Natural killer cell treated with Interleukin-12 subunit alpha and Interleukin-12 subunit beta and Interleukin-15 and Interleukin-18, amount 100 ng/mL, for 72 hours (primary cell): ENCODE data around the gene FBXL4. TPM values are rescaled to one million over a fixed set of nuclear protein-coding genes. Genes with fewer than 3 reads are reported as not detected.

Experiments
- ATAC-seq, 2 donors: fragments of 150-1000 bp; cut with Tn5 transposase in 1 of 2; sonication (Bioruptor Pico), chemical (Tn5 transposase) in 1 of 2; 2 replicates each; pipeline ENCODE4 v1.10.0; 2021
- DNase-seq: peaks from one replicate; pipeline ENCODE4 v3.0.0; 2022; ENCODE audit warnings: low spot score
- H3K27ac Mint-ChIP-seq, 2 donors: 1 replicate in 1 of 2; 2 replicates in 1 of 2; pipeline ENCODE4 v1.8.0; 2022; ENCODE audit warnings: mixed read lengths in 2 of 2, mild to moderate bottlenecking in 1 of 2, moderate library complexity in 1 of 2
- H3K27me3 Mint-ChIP-seq, 2 donors: 1 replicate in 1 of 2; 2 replicates in 1 of 2; pipeline ENCODE4 v1.8.0; 2022; ENCODE audit warnings: mixed read lengths in 2 of 2
- H3K36me3 Mint-ChIP-seq: one replicate; pipeline ENCODE4 v1.8.0; 2022; ENCODE audit warnings: mixed read lengths
- H3K4me1 Mint-ChIP-seq, 2 donors: 1 replicate in 1 of 2; 2 replicates in 1 of 2; pipeline ENCODE4 v1.8.0; 2022; ENCODE audit warnings: low read depth in 2 of 2, mixed read lengths in 2 of 2, mild to moderate bottlenecking in 1 of 2
- H3K4me3 Mint-ChIP-seq: one replicate; pipeline ENCODE4 v1.8.0; 2022; ENCODE audit warnings: mixed read lengths
- H3K9me3 Mint-ChIP-seq: 2 replicates; pipeline ENCODE4 v1.8.0; 2022; ENCODE audit warnings: mixed read lengths
- total RNA-seq, 2 donors: library from RNA; stranded (reverse); gene quantifications; one replicate each; pipeline ENCODE4 v1.2.3, GENCODE V29; 2022

FBXL4 gene
- total RNA-seq, 2 donors from 2014 or later: 9.1 to 11.2 TPM

- no peak for DNase-seq
- Mint-ChIP-seq H3K4me3 (peak overlapping the region; percentile 33), H3K4me1 (peaks cover 7% of the 10 kb centered on the region in 2 donors), H3K36me3 (no peaks in the 10 kb centered on the region), H3K27ac (peak overlapping the region in 1 of 2 donors; percentile 14), H3K27me3 (peaks cover 62 to 81% of the 10 kb centered on the region in 2 donors), H3K9me3 (no peaks in the 10 kb centered on the region)
- peak; percentile 59 to 78 for ATAC-seq
These were observed 102.3 kb downstream of the FBXL4 start for GRCh38 chr6:98845211-98846020.

- DNase-seq: no peak
- Mint-ChIP-seq H3K4me3 (peak overlapping the region; percentile 47), H3K36me3 (no peaks in the 10 kb centered on the region), H3K27ac (no peak overlapping the region), H3K9me3 (no peaks in the 10 kb centered on the region), H3K4me1 (peaks cover 7% of the 10 kb centered on the region in 2 donors), H3K27me3 (peaks cover 63 to 81% of the 10 kb centered on the region in 2 donors)
- no peak for ATAC-seq
These were observed 103.2 kb downstream of the FBXL4 start for GRCh38 chr6:98844244-98845210.

GRCh38 chr6:98843271-98844243 lies 104.2 kb downstream of the FBXL4 start:
- H3K9me3 Mint-ChIP-seq: no peaks in the 10 kb centered on the region
- DNase-seq (no peak), ATAC-seq (no peak)
- no peak overlapping the region for H3K27ac Mint-ChIP-seq
- peaks cover 7% of the 10 kb centered on the region in 2 donors for H3K4me1 Mint-ChIP-seq
- H3K36me3 Mint-ChIP-seq: no peaks in the 10 kb centered on the region
- H3K4me3 Mint-ChIP-seq: no peak overlapping the region
- peaks cover 59 to 81% of the 10 kb centered on the region in 2 donors for H3K27me3 Mint-ChIP-seq

GRCh38 chr6:98842342-98843180 lies 105.2 kb downstream of the FBXL4 start:
- H3K4me1 Mint-ChIP-seq: peaks cover 7% of the 10 kb centered on the region in 2 donors
- no peak overlapping the region for H3K4me3 Mint-ChIP-seq
- peaks cover 63 to 88% of the 10 kb centered on the region in 2 donors for H3K27me3 Mint-ChIP-seq
- no peaks in the 10 kb centered on the region for H3K9me3 Mint-ChIP-seq
- H3K36me3 Mint-ChIP-seq: no peaks in the 10 kb centered on the region
- H3K27ac Mint-ChIP-seq: no peak overlapping the region
- DNase-seq (no peak), ATAC-seq (no peak)

GRCh38 chr6:98841621-98842341 lies 106.0 kb downstream of the FBXL4 start:
- Mint-ChIP-seq H3K27ac (no peak overlapping the region), H3K27me3 (peaks cover 62 to 88% of the 10 kb centered on the region in 2 donors), H3K36me3 (no peaks in the 10 kb centered on the region), H3K4me1 (peaks cover 7 to 9% of the 10 kb centered on the region in 2 donors), H3K4me3 (no peak overlapping the region), H3K9me3 (no peaks in the 10 kb centered on the region)
- ATAC-seq: no peak
- DNase-seq: no peak

GRCh38 chr6:98840996-98841513 lies 106.7 kb downstream of the FBXL4 start:
- Mint-ChIP-seq H3K9me3 (no peaks in the 10 kb centered on the region), H3K27ac (no peak overlapping the region), H3K27me3 (peaks cover 61 to 88% of the 10 kb centered on the region in 2 donors), H3K36me3 (no peaks in the 10 kb centered on the region), H3K4me1 (peaks cover 10 to 13% of the 10 kb centered on the region in 2 donors), H3K4me3 (no peak overlapping the region)
- no peak for DNase-seq
- no peak for ATAC-seq

GRCh38 chr6:98840385-98840784 lies 107.4 kb downstream of the FBXL4 start:
- Mint-ChIP-seq H3K9me3 (no peaks in the 10 kb centered on the region), H3K36me3 (no peaks in the 10 kb centered on the region), H3K27ac (no peak overlapping the region), H3K27me3 (peaks cover 58 to 88% of the 10 kb centered on the region in 2 donors), H3K4me3 (no peak overlapping the region), H3K4me1 (peaks cover 8 to 13% of the 10 kb centered on the region in 2 donors)
- ATAC-seq: no peak
- no peak for DNase-seq

- no peak overlapping the region for H3K4me3 Mint-ChIP-seq
- H3K27me3 Mint-ChIP-seq: peaks cover 57 to 88% of the 10 kb centered on the region in 2 donors
- no peaks in the 10 kb centered on the region for H3K9me3 Mint-ChIP-seq
- H3K36me3 Mint-ChIP-seq: no peaks in the 10 kb centered on the region
- H3K27ac Mint-ChIP-seq: no peak overlapping the region
- no peak for ATAC-seq
- H3K4me1 Mint-ChIP-seq: peaks cover 7 to 13% of the 10 kb centered on the region in 2 donors
- DNase-seq: no peak
These were observed 107.9 kb downstream of the FBXL4 start for GRCh38 chr6:98839781-98840361.

- Mint-ChIP-seq H3K27ac (no peak overlapping the region), H3K4me1 (peaks cover 8 to 14% of the 10 kb centered on the region in 2 donors), H3K4me3 (no peak overlapping the region), H3K27me3 (peaks cover 53 to 82% of the 10 kb centered on the region in 2 donors), H3K9me3 (no peaks in the 10 kb centered on the region), H3K36me3 (no peaks in the 10 kb centered on the region)
- DNase-seq: no peak
- ATAC-seq: no peak
These were observed 108.8 kb downstream of the FBXL4 start for GRCh38 chr6:98838975-98839374.

GRCh38 chr6:98838032-98838431 lies 109.7 kb downstream of the FBXL4 start:
- no peak overlapping the region for H3K4me3 Mint-ChIP-seq
- H3K9me3 Mint-ChIP-seq: no peaks in the 10 kb centered on the region
- no peak for DNase-seq
- no peak for ATAC-seq
- no peaks in the 10 kb centered on the region for H3K36me3 Mint-ChIP-seq
- peaks cover 60 to 85% of the 10 kb centered on the region in 2 donors for H3K27me3 Mint-ChIP-seq
- no peak overlapping the region for H3K27ac Mint-ChIP-seq
- peaks cover 16 to 23% of the 10 kb centered on the region in 2 donors for H3K4me1 Mint-ChIP-seq
